NCI-H748 treated with DMSO at 0.1 percent for 48 hours (cell line): ENCODE data around the gene C8G.
A peak's percentile ranks its signal among the peaks of the same experiment; 100 is the strongest.

Experiments used
- DNase-seq: peaks from one replicate; lab custom pipeline; 2025; lab: John Stamatoyannopoulos, UW

The C8G gene

DNA sequence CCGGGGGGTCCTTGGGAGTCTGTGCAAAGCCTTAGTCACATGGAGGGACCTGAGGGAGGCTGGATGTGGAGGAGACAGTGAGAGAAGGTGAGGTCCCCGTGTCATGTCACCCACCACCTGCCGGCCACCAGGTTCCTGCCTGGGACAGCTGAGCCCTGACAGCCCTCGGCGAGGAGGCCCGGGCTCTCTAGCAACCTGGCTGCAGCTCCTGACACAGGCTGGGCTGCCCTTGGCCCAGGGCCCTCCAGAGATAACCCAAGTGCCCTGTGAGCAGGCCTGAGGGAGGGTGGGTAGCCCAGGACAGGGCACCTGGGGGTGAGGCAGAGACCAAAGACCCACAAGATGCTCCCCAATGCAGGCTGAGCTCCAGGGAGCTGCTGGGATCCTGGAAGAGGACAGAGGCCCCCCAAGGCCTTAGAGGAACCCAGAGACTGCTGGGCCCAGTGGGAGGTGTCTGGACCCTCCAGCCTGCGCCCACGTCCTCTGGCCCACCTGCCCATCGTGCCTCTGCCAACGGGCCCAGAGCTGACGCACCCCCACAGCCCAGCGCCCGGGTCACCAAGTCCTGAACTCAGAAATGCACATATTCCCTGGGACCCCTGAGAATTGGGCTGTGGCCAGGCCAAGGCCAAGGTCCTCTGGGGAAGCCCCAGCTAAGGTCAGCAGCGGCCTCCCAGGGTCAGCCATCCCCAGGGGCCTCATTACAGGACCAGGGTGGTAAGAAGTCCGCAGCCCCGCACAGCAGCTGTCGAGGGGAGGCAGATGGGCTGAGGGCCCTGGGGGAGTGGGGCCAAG lies 23.5 kb downstream of the C8G start:
- DNase-seq: no peak

DNA sequence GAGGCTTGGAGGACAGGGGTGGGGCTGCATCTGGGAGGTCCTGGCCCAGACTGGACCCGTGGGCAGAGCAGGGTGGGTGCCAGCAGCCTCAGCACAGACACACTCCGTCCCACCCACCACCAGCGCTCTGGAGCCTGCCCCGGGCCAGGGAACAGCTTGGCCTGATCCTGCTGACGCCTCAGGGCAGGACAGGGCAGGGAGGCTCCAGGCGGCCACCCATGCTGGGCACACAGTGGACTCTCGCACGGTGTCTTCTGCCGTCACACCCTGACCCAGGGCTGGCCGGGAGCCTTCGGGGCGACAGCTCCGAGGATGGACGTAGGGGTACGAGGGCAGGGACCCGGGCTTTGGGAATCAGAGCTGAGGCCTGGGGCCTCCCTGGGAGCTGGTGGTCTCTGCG lies 24.1 kb downstream of the C8G start:
- DNase-seq: no peak

GRCh38 chr9:136969774-136970173 lies 24.7 kb downstream of the C8G start:
- DNase-seq: no peak

DNA sequence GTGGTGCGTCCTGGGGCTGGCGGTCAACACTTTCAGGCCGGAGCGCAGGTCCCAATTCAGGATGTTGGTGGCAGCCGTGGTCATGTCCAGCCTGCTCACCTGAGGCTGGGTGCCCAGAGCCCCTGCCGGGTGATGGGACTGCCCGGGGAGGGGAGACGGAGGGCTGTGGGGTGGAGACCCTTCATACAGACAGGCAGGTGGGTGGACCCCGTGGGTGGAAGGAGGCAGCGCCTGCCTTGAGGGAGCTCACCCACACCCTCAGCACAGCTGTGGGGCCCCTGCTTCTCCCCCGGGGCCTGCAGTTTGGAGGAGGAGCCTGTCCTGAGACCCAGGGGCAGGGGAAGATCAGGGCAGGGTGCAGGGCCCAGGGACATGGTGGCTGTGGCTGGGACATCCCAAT lies 25.3 kb downstream of the C8G start:
- DNase-seq: no peak

GRCh38 chr9:136971746-136972145 lies 26.7 kb downstream of the C8G start:
- DNase-seq: no peak

- no peak for DNase-seq
These were observed 27.3 kb downstream of the C8G start for GRCh38 chr9:136972335-136972734.

GRCh38 chr9:136972743-136973142 lies 27.7 kb downstream of the C8G start:
- DNase-seq: no peak

DNA sequence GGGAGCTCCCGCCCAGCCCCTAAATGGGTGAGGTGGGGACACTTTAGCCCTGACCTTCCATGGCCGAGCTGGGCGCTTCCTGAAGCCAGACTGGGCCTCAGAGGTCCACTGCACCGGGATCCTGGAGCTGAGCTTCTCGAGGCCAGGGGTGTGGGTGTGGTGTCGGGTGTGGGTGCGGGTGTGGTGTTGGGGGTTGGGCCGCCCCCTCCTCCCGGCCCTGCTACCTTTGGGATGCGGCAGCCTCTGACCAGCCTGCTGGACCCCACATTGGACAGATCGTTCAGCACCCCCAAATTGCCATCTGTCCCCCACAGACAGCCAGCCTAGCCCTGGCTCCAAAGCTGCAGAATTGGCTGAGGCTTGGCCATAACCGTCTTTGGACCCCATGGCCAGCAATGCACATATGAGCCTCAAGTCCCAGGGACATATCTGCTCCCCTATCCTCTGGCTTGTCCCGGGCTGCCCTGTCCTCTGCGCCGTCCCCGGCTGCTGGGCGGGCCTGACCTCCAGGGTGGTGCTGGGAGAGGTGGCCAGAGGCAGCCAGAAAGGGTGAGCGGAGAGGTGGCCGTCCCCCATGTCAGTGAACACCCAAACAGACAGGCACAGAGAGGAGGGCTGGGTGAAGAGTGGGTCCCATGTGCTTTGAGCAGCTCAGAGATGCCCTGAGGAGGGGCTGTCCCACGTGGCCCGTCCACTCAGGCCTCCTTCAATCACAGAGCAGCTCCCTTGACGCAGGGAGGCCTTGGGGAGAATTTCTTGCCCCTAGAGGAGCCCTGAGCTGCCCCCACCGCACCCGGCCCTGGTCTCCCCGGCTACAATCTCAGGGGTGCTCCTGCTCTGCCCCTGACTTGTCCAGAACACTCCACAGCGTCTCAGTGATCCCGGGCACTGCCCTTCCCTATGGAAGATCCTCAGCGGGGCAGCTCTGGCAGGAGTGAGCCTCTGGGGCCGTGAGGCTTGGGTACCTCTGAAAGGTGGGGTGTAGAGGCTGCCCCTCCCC lies 28.9 kb downstream of the C8G start:
- DNase-seq: no peak

DNA sequence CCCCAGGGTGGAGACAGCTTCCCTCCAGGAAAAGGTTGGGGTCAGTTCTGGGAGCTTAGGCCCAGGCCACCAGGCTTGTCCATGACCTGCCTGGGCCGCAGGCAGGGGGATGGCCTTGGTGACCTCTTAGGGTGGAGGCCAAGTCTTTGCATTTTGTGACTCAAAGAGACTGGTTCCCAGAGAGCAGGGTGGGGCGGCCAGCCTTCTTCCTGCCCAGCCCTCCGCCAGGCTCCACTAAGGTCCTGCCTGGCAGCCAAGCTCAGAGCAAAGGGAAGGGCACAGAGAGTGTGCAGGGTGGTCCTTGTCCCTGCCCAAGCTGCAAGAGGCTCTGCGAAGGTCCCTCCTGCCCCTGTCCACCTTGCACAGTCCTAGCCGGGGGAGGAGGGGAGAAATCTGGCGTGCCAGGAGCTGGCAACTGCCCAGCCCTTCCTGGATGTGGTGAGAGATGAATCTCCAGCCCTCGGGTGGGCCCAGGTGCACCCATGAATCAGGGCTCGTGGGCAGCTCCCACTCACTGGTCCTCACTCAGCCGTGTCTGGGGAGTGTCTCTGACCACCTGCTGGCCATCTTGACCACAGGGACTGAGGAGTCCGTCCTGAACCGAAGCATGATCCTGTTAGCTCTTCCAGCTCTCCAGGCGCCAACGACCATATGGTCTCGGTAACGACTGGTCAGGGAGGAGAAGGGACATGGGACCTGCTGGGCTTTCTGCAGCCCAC lies 29.9 kb downstream of the C8G start:
- DNase-seq: no peak

DNA sequence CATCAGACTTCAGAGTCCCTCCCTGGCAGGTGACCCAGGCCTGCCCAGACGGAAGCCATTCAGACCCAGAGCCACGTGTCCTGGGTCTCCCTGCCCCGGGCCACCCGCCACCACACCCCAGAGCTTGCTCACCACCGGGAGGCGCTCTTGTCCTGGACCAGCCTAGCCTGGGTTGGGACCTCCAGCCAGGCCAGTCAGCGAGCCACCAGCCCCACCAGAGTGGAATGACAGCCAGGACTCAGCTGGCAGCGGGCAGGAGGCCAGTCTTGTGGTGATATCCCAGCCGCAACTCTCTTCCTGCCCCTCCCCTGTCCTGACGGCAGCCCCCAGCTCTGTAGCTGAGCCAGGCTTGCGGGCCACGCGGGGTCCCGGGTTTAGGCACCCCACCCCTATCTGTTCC lies 30.6 kb downstream of the C8G start:
- no peak for DNase-seq

DNA sequence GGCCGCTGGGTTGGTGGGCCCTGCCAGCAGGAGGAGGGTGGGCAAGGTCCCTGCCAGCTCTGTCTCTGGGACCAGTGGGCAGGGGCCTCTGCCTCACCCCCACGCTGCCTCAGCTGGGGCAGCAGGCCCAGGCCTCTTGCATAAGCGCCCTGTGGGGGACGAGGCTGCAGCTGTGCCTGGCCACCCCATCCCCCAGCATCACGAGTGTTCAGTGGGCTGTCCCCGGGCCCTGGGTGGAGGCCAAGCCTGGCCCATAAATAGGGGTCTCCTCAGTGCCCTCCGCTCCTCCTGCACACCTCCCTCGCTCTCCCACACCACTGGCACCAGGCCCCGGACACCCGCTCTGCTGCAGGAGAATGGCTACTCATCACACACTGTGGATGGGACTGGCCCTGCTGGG lies 32.2 kb downstream of the C8G start, which contains the start of gene PTGDS:
Gene PTGDS (plus strand): TSS at position 282 of the 400 bp plus-strand sequence. CDS start 75 bp downstream, at position 357.
- DNase-seq: no peak

GRCh38 chr9:136977649-136978072 lies 32.6 kb downstream of the C8G start:
- no peak for DNase-seq

DNA sequence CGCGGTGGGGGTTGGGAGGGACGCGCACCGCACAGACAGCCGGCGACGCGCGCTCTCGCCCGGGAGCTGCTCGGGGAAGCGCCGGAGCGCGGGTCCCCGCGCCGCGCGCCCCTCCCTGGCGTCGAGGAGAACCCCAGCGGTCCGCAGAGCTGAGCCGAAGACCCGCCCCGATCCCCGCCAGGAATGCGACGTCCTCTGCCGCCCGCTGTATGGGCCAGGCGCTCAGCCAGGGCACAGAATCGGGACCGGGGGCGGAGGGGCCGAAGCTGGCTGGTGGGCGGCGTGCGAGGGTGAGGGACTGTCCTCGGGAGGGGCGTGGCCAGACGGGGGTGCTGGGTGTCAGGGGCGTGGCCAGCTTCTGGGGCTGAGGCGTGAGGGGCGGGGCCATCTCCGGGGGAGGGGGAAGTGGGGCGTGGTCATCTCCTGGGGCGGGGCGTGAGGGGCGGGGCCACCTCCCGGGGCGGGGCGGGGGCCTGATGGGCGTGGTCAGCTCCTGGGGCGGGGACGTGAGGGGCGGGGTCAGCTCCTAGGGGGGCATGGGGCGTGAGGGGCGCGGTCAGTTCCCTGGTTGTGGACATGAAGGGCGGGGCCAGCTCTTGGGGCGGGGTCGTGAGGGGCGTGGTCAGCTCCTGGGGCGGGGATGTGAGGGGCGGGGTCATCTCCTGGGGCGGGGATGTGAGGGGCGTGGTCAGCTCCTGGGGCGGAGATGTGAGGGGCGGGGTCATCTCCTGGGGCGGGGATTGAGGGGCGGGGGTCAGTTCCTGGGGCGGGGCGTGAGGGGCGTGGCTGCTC lies 33.2 kb downstream of the C8G start:
- DNase-seq: peak; percentile 76

DNA sequence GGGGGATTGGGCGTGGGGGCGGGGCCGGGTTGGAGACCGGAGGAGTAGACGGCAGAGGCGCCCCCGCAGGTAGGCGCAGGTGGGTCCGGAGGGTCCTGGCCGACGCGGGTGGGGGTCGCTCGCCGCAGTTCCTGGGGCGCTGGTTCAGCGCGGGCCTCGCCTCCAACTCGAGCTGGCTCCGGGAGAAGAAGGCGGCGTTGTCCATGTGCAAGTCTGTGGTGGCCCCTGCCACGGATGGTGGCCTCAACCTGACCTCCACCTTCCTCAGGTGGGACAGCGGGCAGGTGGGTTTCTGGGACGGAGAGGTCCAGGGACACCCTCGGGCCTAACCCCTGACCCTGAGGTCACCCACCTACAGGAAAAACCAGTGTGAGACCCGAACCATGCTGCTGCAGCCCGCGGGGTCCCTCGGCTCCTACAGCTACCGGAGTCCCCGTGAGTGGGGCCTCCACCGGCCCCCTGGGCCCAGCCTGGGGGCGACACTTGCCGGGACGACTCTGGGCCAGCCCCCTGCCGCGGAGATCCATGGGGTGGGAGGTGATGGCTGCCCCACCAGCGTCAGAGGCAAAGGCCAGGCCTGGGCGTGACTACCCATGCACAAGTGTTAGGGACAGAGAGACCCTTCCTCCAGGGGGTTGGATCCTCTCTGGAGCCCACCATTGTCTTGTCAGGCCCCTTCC lies 34.0 kb downstream of the C8G start:
- DNase-seq: no peak

- DNase-seq: no peak
These were observed 34.9 kb downstream of the C8G start for GRCh38 chr9:136979769-136980587.

GRCh38 chr9:136980669-136981478 lies 35.8 kb downstream of the C8G start:
- DNase-seq: no peak

GRCh38 chr9:136981588-136982231 lies 36.7 kb downstream of the C8G start:
- DNase-seq: no peak

DNA sequence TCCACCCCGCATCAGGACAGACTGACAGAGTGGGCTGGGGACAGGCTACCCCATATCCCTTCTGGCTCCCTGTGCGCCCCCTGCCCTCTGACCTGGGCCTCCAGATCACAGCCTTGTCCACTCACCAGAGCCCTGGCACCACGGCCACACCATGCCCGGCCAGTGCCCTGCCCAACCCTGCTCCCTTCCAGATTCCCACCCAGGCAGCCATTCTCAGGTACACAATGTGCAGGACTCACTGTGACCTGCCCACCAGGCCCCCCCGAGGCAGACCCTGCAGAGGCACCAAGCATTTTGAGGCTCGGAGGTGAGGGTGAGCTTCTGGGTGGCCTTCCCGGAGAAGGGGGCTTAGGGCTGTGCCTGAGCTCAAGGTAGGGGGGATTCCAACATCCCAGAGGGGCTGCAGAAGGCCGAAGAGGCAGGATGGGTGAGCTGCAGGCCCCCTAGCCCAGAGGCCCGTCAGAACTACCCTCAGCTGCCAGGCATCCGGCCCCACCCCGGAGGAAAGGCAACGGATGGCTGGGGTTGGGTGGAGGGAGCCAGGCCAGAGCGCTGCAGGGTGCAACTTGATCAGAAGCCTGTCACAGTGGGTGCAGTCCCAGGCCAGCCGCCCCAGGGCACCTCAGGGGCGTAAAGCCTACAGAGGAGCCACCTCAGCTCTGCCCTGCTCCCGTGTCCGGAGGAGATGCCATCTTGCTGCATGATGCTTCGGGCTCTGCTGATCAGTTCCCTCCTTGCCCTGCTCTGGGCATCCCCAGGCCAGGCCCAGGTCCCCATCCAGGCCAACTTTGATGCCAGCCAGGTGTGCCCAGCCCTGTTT lies 37.4 kb downstream of the C8G start, which contains the start of gene LCNL1:
Gene LCNL1 (plus strand): TSS at position 762 of the 820 bp plus-strand sequence. CDS start 594 bp downstream, outside the sequence.
- no peak for DNase-seq
